ENCODE results near the gene IL1RAPL2.

GRCh38 chrX:104987063-104987462, 421.1 kb downstream of the IL1RAPL2 start:
- no peak for TF ChIP-seq CTCF (conservative IDR thresholded peaks at IDR 0.05)
- no peak for TF ChIP-seq EZH2 (IDR thresholded peaks at IDR 0.05; ENCODE audit: low read depth)

Data from PC-9 (cell line).